Measurements from ENCODE around the gene NACA2.
A peak's percentile ranks its signal among the peaks of the same experiment; 100 is the strongest.
"Not testable (repeated sequence)": the region's sequence is repeated elsewhere in the genome, so short reads cannot be mapped to it uniquely, and the experiment has no call there.

Gene NACA2

DNA sequence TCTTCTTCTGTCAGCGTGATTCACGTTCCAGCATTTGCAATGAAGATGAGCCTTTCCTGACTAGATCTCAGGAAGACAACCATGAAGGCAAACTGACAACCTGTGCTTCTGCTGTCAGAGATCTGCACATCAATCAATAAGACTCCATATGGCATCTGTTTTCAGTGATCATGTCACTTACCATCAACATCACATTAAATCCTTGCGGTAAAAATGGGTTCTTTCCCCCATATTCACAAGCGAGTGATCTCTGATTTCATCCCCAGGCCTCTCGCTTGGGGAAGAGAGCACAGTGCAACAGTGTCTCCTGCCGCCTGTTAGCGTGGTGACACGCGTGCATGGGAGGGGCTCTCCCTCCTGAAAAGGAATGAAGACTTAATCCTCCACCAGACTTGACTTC, 11.1 kb downstream of the NACA2 start:
- TF ChIP-seq, protein P1, sequence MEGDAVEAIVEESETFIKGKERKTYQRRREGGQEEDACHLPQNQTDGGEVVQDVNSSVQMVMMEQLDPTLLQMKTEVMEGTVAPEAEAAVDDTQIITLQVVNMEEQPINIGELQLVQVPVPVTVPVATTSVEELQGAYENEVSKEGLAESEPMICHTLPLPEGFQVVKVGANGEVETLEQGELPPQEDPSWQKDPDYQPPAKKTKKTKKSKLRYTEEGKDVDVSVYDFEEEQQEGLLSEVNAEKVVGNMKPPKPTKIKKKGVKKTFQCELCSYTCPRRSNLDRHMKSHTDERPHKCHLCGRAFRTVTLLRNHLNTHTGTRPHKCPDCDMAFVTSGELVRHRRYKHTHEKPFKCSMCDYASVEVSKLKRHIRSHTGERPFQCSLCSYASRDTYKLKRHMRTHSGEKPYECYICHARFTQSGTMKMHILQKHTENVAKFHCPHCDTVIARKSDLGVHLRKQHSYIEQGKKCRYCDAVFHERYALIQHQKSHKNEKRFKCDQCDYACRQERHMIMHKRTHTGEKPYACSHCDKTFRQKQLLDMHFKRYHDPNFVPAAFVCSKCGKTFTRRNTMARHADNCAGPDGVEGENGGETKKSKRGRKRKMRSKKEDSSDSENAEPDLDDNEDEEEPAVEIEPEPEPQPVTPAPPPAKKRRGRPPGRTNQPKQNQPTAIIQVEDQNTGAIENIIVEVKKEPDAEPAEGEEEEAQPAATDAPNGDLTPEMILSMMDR (IDR thresholded peaks at IDR 0.05; ENCODE audit: low read depth, low read length) = peak; percentile 16
- no peak for DNase-seq (ENCODE audit: extremely low read depth, low read depth)

DNA sequence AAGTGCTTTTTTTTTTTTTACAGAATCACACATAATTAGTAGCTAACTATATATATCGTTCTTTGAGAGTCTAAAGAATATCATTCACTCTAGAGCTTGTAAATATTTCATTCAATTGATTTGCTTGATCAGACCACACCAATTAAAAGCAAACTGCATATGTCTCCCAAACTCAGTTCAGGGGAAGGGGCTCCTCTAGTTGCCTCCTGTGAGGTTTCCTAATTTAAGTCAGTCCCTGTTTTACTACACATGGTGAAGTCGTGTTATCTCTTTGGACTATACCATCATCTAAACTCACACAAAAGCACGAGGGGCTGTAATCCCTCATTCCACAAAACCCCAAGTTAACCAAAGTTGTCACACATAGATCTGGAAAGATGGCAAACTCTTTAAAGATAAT, 11.7 kb downstream of the NACA2 start:
- TF ChIP-seq, protein P1 (IDR thresholded peaks at IDR 0.05; ENCODE audit: low read depth, low read length) = no peak
- DNase-seq (ENCODE audit: extremely low read depth, low read depth) = no peak

DNA sequence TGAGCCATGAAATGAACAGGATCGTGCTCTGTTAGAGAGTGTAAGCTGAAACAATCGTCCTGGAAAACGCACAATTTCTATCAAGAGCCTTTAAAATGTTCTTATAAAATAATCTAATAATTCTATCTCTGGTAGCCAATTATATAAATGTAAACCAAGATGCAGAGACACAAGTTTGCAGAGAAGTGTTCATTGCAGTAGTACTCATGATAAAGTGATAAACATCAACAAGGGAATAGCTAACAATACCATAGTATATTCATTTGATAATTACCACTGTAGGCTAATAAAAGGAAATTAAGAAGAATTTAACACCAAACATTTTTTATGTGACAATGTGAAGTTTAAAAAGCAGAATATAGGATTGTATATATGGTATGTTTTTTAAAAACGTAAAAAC, 12.4 kb downstream of the NACA2 start:
- no peak for DNase-seq (ENCODE audit: extremely low read depth, low read depth)
- TF ChIP-seq, protein P1 (IDR thresholded peaks at IDR 0.05; ENCODE audit: low read depth, low read length) = no peak

DNA sequence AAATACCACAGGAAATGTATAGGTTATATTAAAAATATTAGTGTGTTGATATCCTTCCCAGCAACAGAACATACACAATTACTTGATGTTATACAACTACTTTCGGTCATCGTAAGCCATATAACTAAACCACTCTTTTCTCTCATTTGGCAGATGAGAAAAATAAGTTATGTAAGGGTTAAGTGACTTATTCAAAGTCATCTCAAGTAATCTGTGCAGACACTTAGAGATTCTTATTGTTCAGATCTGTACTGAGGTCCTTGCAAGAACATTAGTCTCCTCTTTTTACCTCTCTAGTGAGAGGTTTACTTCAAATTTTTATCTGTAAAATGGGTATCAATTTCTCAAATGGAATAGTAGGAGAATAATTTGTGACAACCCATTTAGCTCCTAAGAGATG, 15.0 kb downstream of the NACA2 start:
- TF ChIP-seq, protein P1 (IDR thresholded peaks at IDR 0.05; ENCODE audit: low read depth, low read length) = no peak
- no peak for DNase-seq (ENCODE audit: extremely low read depth, low read depth)

DNA sequence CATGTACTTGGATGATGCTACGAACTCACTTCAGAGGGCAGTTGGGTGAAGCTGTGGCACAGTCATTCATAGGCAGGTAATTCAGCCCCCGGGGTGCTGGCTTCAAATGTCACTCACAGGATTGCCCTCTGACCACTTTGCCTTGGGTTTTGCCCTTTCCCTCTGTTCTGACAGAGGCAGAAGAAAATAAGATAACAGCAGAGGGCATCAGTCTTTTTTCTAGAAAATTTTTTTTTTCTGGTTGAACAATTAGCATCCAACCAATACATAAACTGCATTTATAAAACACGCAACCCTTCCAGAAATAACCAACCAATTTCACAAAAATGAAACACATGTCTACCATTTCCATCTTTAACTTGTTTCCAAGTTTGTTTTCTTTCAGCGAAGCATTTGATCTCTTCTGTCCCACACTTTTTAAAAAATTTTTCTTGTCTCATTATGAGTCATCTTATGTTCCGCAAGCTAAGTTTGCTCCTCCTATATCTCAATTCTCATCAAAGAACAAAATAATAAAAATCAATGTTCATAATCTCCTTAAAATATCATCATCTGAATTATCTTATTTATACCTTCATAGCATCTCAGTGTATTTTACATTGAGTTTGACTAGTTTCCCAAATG, 15.6 kb downstream of the NACA2 start:
- no peak for DNase-seq (ENCODE audit: extremely low read depth, low read depth)
- TF ChIP-seq, protein P1 (IDR thresholded peaks at IDR 0.05; ENCODE audit: low read depth, low read length) = no peak

DNA sequence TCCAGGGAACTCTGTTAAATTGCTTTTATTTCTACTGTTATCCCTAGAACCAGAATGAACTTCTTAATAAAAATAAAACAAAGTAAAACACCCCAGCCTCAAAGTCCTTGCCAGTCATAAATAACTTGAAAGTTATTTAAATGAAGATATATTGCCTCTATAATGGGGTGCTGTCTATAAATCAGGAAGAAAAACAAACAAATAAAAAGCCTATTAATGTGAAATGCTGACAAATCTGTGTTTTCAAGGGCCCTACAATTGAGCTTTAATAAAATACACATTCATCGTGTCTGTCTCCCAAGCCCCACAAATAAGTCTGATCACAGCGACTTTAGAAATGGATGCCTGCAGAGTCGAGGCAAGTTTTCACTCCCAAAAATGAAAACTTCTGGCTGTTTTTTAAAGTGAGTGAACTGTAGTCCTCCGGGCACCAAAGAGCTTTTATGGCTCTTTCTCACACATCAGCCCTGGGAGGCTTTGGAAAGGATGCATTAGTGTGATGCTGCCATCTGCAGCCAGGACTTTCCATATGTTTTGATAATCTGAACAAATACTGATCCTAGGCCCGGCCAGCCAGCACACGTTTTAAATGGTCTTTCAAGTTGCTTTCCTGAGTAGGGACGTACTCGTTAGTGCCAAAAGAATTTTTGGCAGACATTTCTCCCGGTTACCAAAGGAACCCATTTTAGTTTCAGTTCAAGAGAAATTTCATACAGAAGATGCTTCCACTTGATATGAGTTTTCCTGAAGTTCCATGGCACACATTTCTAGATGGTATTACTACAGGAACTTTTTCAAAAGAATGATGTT, 16.3 kb downstream of the NACA2 start:
- TF ChIP-seq, protein P1 (IDR thresholded peaks at IDR 0.05; ENCODE audit: low read depth, low read length) = peak; percentile 41
- no peak for DNase-seq (ENCODE audit: extremely low read depth, low read depth)

DNA sequence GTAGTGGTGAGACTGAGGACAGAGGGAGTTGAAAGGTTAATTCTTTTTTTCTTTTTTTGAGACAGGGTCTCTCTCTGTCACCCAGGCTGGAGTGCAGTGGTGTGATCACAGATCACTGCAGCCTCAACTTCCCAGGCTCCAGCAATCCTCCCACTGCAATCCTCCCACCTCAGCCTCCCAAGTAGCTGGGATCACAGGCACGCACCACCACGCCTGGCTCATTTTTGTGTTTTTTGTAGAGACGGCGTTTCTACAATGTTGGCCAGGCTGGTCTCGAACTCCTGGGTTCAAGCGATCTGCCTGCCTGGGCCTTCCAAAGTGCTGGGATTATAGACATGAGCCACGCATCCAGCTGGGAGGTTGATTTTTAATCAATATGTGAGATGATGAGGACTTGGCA, 18.5 kb downstream of the NACA2 start:
- not testable (repeated sequence) for DNase-seq (ENCODE audit: extremely low read depth, low read depth)

All from AG09319 (cell line).